Keratinocyte (primary cell): Measurements from ENCODE around the gene CYP11A1. TPM values are rescaled to one million over a fixed set of nuclear protein-coding genes. Genes with fewer than 3 reads are reported as not detected.

Experiments
- DNase-seq: peaks from one replicate; pipeline ENCODE4 v3.0.0-alpha.2; 2011; ENCODE audit warnings: low read depth, missing footprints, low spot score
- FAIRE-seq: peaks from 2 replicates; lab custom pipeline; 2011; peaks lifted over from hg19 to GRCh38; lab: Jason Lieb, UNC
- H2AFZ ChIP-seq: 2 replicates; pipeline ENCODE4 v1.6.0; 2012; ENCODE audit warnings: low read length, control low read depth, inconsistent platforms; ENCODE audit not compliant: control insufficient read depth
- H3K27ac ChIP-seq: 2 replicates; pipeline ENCODE4 v1.5.1; 2011; ENCODE audit warnings: low read length; ENCODE audit not compliant: control insufficient read depth, insufficient read depth
- H3K27me3 ChIP-seq: 3 replicates; pipeline ENCODE4 v1.6.0; 2011; ENCODE audit warnings: low read length; ENCODE audit not compliant: control insufficient read depth, insufficient read depth; ENCODE audit errors: extremely low read depth
- H3K36me3 ChIP-seq, 2 experiments: 2 replicates in 1 of 2; 3 replicates in 1 of 2; pipeline ENCODE4 v1.5.1; 2011; ENCODE audit warnings: low read length in 2 of 2, mild to moderate bottlenecking in 1 of 2; ENCODE audit not compliant: control insufficient read depth in 2 of 2, insufficient read depth in 2 of 2; ENCODE audit errors: extremely low read depth in 1 of 2
- H3K4me1 ChIP-seq: 3 replicates; pipeline ENCODE4 v1.5.1; 2011; ENCODE audit warnings: low read length; ENCODE audit not compliant: control insufficient read depth, insufficient read depth; ENCODE audit errors: extremely low read depth
- H3K4me2 ChIP-seq: 3 replicates; pipeline ENCODE4 v1.6.0; 2011; ENCODE audit warnings: low read depth, low read length; ENCODE audit not compliant: control insufficient read depth, insufficient read depth; ENCODE audit errors: extremely low read depth
- H3K4me3 ChIP-seq, 3 experiments: fragments of 200-600 bp in 1 of 3; sonication (generic) in 1 of 3; 2 replicates in 2 of 3; 3 replicates in 1 of 3; pipeline ENCODE4 v1.5.1; 2011 to 2016; ENCODE audit warnings: low read length in 3 of 3, mild to moderate bottlenecking in 3 of 3, control low read depth in 2 of 3, inconsistent platforms in 1 of 3, low read depth in 1 of 3, mixed read lengths in 1 of 3, mixed run types in 1 of 3, moderate library complexity in 1 of 3; ENCODE audit not compliant: control insufficient read depth in 2 of 3, insufficient read depth in 2 of 3; ENCODE audit errors: extremely low read depth in 1 of 3
- H3K79me2 ChIP-seq: 2 replicates; pipeline ENCODE4 v1.6.0; 2012; ENCODE audit warnings: low read length; ENCODE audit not compliant: control insufficient read depth, insufficient read depth
- H3K9ac ChIP-seq: 3 replicates; pipeline ENCODE4 v1.6.0; 2011; ENCODE audit warnings: low read length; ENCODE audit not compliant: control insufficient read depth, insufficient read depth; ENCODE audit errors: extremely low read depth
- H3K9me1 ChIP-seq: 3 replicates; pipeline ENCODE4 v1.6.0; 2011; ENCODE audit warnings: low read length; ENCODE audit not compliant: control insufficient read depth, insufficient read depth; ENCODE audit errors: extremely low read depth
- H3K9me3 ChIP-seq: 2 replicates; pipeline ENCODE4 v1.5.1; 2012; ENCODE audit warnings: low read depth, low read length; ENCODE audit not compliant: control insufficient read depth
- H4K20me1 ChIP-seq: 3 replicates; pipeline ENCODE4 v1.6.0; 2011; ENCODE audit warnings: low read length; ENCODE audit not compliant: control insufficient read depth, insufficient read depth; ENCODE audit errors: extremely low read depth
- EZH2 ChIP-seq: IDR thresholded peaks from one replicate; pipeline ENCODE4 v1.6.1; 2012; ENCODE audit warnings: inconsistent platforms, mild to moderate bottlenecking, low read length, moderate library complexity
- dilution Hi-C: fragments of 300-500 bp; cut with MboI; formaldehyde crosslinking; loops from one replicate; pipeline ENCODE4 v1.7.0; 2020; ENCODE audit warnings: low sequenced_read_pairs; ENCODE audit not compliant: extremely low pct_ligation_motif_present
- polyA plus RNA-seq, 5 experiments: library from polyadenylated mRNA; depleted of rRNA in 3 of 5; stranded (reverse) in 3 of 5; stranded (forward) in 1 of 5; unstranded in 1 of 5; fragments of >200 nt; gene quantifications; 1 replicate in 1 of 5; 2 replicates in 3 of 5; 3 replicates in 1 of 5; pipeline versions ENCODE4 v1.2.1 to v1.2.3, GENCODE V29; 2011 to 2012; ENCODE audit warnings: missing spikeins in 2 of 5, low read depth in 1 of 5, low replicate concordance in 1 of 5
- TF ChIP-seq, protein P1 (sequence below), 3 experiments: IDR thresholded peaks in 1 of 3; conservative IDR thresholded peaks in 1 of 3; optimal IDR thresholded peaks in 1 of 3; 2 replicates in 2 of 3; 3 replicates in 1 of 3; pipeline versions ENCODE3 to v1.5.1; 2011; ENCODE audit warnings: low read length in 3 of 3, mild to moderate bottlenecking in 3 of 3, moderate library complexity in 2 of 3, control low read depth in 1 of 3, inconsistent platforms in 1 of 3; ENCODE audit not compliant: insufficient read depth in 2 of 3; ENCODE audit errors: extremely low read depth in 1 of 3

The CYP11A1 gene
- polyA plus RNA-seq, 1 donor (not counting 4 experiments of a cell fraction or from before 2014, with no cell fraction given), result not detected

DNA sequence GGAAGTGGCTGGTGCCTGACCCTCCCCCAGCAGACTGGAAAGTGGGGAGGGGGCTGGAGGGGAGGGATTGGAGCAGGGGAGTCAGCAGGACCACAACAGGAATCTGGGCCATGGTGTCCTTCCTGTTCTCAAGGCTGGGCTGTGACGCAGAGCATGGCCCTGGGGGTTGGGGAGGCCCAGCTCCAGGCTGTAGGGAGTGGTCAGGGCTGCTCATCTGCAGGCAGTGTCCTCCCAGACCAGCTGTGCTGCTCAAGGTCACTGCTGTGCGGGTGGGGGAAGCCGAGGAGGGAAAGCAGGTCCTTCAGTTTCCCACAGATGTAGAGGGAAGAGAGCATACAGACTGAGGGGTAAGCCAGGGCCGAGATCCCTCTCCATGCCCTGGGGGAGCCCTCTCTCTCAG lies 40.7 kb downstream of the CYP11A1 start:
- H3K79me2 ChIP-seq, result no peaks in the 10 kb centered on the region
- no peak for FAIRE-seq
- H3K9me3 ChIP-seq, result no peaks in the 10 kb centered on the region
- peaks cover 8% of the 10 kb centered on the region for H3K27me3 ChIP-seq
- no peaks in the 10 kb centered on the region for H3K9me1 ChIP-seq
- dilution Hi-C loops, result no loop called here
- H3K4me3 ChIP-seq, result no peak overlapping the region
- H3K9ac ChIP-seq, result no peak overlapping the region
- H3K36me3 ChIP-seq, result no peaks in the 10 kb centered on the region
- no peaks in the 10 kb centered on the region for H3K4me1 ChIP-seq
- H3K27ac ChIP-seq, result no peak overlapping the region
- DNase-seq, result no peak
- no peak overlapping the region for H3K4me2 ChIP-seq
- no peaks in the 10 kb centered on the region for H4K20me1 ChIP-seq
- TF ChIP-seq, protein P1, sequence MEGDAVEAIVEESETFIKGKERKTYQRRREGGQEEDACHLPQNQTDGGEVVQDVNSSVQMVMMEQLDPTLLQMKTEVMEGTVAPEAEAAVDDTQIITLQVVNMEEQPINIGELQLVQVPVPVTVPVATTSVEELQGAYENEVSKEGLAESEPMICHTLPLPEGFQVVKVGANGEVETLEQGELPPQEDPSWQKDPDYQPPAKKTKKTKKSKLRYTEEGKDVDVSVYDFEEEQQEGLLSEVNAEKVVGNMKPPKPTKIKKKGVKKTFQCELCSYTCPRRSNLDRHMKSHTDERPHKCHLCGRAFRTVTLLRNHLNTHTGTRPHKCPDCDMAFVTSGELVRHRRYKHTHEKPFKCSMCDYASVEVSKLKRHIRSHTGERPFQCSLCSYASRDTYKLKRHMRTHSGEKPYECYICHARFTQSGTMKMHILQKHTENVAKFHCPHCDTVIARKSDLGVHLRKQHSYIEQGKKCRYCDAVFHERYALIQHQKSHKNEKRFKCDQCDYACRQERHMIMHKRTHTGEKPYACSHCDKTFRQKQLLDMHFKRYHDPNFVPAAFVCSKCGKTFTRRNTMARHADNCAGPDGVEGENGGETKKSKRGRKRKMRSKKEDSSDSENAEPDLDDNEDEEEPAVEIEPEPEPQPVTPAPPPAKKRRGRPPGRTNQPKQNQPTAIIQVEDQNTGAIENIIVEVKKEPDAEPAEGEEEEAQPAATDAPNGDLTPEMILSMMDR (optimal IDR thresholded peaks at IDR 0.05 in 1 of 3, IDR thresholded peaks at IDR 0.05 in 1 of 3, conservative IDR thresholded peaks at IDR 0.05 in 1 of 3; ENCODE audit: extremely low read depth in 1 of 3, insufficient read depth in 2 of 3, low read length in 3 of 3), result no peak
- TF ChIP-seq EZH2, result no peak
- no peak overlapping the region for H2AFZ ChIP-seq

- Histone ChIP-seq H3K9me1 (no peaks in the 10 kb centered on the region), H4K20me1 (no peaks in the 10 kb centered on the region), H3K27ac (no peak overlapping the region), H3K36me3 (no peaks in the 10 kb centered on the region), H3K79me2 (no peaks in the 10 kb centered on the region), H3K9ac (no peak overlapping the region), H3K4me3 (no peak overlapping the region), H3K27me3 (no peaks in the 10 kb centered on the region), H3K4me1 (no peaks in the 10 kb centered on the region), H3K9me3 (no peaks in the 10 kb centered on the region), H2AFZ (no peak overlapping the region), H3K4me2 (no peak overlapping the region)
- DNase-seq (no peak), FAIRE-seq (no peak)
- dilution Hi-C loops, result no loop called here
- TF ChIP-seq, protein P1 (optimal IDR thresholded peaks at IDR 0.05 in 1 of 3, IDR thresholded peaks at IDR 0.05 in 1 of 3, conservative IDR thresholded peaks at IDR 0.05 in 1 of 3; ENCODE audit: extremely low read depth in 1 of 3, insufficient read depth in 2 of 3, low read length in 3 of 3), result no peak
- no peak for TF ChIP-seq EZH2
Observed at GRCh38 chr15:74324714-74325113, 42.7 kb downstream of the CYP11A1 start.
